LoVo (cell line): ENCODE results near the gene CMTM5.
"Not testable (repeated sequence)": the region's sequence is repeated elsewhere in the genome, so short reads cannot be mapped to it uniquely, and the experiment has no call there.

Experiments
- DNase-seq: peaks from one replicate; pipeline ENCODE4 v3.0.0-alpha.2; 2016; ENCODE audit warnings: low spot score

Gene CMTM5

GRCh38 chr14:23414906-23415820, 38.3 kb downstream of the CMTM5 start:
- no peak for DNase-seq

GRCh38 chr14:23415821-23416778, 39.3 kb downstream of the CMTM5 start:
- no peak for DNase-seq

GRCh38 chr14:23416801-23417200, 40.0 kb downstream of the CMTM5 start:
- DNase-seq = no peak

GRCh38 chr14:23417269-23417668, 40.4 kb downstream of the CMTM5 start:
- not testable (repeated sequence) for DNase-seq

GRCh38 chr14:23418021-23418420, 41.2 kb downstream of the CMTM5 start:
- DNase-seq = no peak

- DNase-seq = not testable (repeated sequence)
Measured at GRCh38 chr14:23419646-23420045, 42.8 kb downstream of the CMTM5 start.

GRCh38 chr14:23421594-23421993, 44.7 kb downstream of the CMTM5 start:
- DNase-seq = no peak

- DNase-seq = no peak
Measured at GRCh38 chr14:23423657-23424056, 46.8 kb downstream of the CMTM5 start.

GRCh38 chr14:23425169-23425568, 48.3 kb downstream of the CMTM5 start:
- no peak for DNase-seq

- DNase-seq = not testable (repeated sequence)
Measured at GRCh38 chr14:23425798-23426197, 49.0 kb downstream of the CMTM5 start.

- no peak for DNase-seq
Measured at GRCh38 chr14:23428686-23429495, 52.0 kb downstream of the CMTM5 start.
